Non-pigmented ciliary epithelial cell (primary cell): ENCODE data around the gene PBX3.
"Not testable (repeated sequence)": the region's sequence is repeated elsewhere in the genome, so short reads cannot be mapped to it uniquely, and the experiment has no call there.

Experiments used
- DNase-seq: peaks from one replicate; pipeline ENCODE4 v3.0.0-alpha.2; 2010; ENCODE audit warnings: low read depth

Gene PBX3

DNA sequence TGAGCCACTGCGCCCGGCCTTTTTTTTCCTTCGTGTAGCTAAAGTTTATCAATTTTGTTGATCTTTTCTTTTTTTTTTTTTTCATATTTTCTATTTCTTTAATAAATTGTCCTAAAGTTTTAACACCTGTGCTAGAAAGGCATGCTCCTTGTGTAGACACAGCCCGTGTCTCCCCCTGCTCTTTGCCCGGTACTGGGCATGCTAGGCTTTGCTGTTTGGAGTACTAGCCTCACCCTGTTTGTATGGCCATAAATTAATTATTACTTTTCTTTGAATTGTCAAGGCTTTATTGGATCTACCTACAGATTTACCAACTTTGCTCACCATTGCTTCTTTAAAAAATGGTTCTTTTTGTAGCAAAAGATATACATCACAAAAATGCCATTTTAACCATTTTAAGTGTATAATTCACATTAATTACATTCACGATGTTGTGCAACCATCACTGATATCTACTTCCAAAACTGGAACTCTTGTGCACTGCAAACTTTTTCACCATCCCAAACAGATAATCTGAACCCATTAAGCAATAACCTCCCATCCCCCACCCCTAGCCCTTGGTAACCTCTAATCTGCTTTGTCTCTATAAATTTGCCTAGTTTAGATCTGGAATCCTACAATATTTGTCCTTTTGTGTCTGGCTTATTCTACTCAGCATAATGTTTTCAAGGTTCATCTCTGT is 31.5 kb downstream of the PBX3 start:
- DNase-seq: not testable (repeated sequence)

DNA sequence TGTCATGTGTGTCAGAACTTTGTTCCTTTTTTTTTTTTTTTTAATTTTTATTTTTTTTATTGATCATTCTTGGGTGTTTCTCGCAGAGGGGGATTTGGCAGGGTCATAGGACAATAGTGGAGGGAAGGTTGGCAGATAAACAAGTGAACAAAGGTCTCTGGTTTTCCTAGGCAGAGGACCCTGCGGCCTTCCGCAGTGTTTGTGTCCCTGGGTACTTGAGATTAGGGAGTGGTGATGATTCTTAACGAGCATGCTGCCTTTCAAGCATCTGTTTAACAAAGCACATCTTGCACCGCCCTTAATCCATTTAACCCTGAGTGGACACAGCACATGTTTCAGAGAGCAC is 32.0 kb downstream of the PBX3 start:
- not testable (repeated sequence) for DNase-seq

DNA sequence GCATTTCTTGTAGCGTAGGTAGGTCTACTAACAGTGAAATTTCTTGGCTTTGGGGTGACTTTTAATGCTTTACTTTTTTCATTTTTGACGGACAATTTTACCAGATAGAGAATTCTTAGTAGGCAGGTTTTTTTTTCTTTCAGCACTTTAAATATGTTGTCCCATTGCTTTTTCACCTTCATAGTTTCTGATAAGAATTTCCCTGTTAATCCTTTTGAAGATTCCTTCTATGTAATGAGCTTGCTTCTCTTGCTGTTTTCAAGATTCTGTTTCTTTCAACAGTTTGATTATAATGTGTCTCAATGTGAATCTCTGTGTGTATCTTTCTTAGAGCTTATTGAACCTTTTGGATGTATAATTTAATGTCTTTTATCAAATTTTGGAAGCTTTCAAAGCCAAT is 35.5 kb downstream of the PBX3 start:
- no peak for DNase-seq

DNA sequence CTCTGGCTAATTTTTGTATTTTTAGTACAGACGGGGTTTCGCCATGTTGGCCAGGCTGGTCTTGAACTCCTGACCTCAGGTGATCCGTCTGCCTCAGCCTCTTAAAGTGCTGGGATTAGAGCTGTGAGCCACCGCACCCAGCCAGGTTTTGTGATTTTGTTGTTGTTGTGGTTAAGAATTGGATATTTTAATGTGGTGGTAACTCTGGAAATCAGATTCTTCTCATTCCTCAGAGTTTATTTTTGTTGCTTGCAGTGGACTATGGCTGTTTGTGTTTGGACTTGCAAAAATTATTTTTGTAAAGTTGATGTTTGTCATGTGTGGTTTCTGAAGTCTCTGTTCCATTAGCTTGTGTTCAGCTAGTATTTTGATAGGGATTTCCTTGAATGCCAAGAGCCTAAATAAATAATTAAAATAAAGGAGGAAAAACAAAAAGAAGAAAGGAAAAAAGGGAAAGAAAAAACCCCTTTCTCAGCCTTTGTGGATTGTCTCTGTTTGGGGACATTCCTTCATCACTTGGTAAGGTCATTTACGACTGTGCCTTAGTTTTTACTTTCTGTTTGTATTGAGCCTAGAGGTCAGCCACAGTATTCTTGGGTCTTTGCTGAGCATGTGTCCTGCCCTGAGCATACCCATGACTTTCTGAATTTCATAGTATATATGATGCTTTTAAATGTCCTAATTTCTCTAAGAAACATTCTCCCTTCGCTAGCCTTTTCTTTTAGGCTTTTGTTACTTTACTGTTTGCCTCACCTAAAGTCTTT is 37.3 kb downstream of the PBX3 start:
- DNase-seq: no peak

DNA sequence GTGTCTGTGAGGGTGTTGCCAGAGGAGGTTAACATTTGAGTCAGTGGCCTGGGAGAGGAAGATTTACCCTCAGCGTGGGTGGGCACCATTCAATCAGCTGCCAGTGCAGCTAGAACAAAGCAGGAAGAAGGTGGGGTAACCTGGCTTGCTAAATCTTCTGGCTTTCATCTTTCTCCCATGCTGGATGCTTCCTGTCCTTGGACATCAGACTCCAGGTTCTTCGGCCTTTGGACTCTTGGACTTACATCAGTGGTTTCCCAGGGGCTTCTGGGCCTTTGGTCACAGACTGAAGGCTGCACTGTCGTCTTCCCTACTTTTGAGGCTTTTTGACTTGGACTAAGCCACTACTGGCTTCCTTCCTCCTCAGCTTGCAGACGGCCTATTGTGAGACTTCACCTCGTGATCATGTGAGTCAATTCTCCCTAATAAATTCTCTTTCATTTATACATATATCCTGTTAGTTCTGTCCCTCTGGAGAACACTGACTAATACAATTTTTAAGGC is 38.1 kb downstream of the PBX3 start:
- DNase-seq: no peak

DNA sequence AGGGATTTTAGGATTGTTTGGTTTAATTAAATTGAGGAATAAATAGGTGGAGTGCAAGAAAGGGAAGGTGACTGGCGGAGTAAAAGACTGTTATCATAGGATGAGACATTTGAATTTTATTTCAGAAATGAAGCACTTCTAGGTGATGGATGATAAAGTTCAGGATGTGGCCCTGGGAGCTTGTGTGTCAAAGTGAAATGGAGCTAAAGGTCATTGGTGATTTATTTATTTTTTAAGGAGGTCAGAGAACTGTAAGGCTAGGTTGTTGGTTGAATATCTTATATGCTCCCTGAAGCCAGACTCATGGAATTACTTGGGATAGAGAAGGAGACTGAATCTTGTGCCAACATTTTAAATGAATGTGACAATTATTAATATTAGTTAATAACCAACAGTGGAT is 40.5 kb downstream of the PBX3 start:
- no peak for DNase-seq

DNA sequence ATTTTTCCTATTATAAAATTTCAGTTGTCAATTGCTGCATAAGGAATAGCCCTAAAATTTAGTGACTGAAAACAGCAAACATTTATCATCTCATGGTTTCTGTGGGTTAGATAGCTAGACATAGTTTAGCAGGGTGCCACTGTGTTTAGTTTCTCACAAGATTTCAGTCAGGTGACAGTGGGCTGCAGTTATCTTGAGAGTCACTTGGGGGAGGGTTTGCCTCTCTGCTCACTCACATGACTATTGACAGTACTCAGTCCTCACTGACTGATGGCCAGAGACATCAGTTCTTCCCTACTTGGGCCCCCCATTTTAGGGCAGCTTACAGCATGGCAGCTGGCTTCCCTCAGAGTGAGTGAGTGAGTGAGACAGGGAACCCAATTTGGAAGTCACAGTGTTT is 42.0 kb downstream of the PBX3 start:
- no peak for DNase-seq

DNA sequence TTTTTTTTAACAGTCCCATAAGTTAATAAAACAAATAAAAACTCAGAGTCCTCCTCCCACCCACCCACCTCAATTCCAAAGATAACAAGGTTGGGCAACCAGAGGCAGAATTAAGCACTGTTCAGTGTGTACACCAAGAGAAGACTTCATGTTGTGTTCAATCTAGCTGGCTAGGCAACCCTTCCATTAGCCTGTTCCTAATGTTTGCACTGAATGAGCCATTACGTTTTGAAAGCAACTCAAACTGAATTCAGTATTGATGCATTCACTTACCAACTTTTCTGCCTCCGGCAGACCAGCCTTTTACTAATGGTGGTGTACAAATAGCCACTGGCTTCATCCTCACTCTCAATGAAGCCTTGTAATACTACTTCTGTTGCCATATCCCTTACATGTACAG is 47.5 kb downstream of the PBX3 start:
- no peak for DNase-seq

DNA sequence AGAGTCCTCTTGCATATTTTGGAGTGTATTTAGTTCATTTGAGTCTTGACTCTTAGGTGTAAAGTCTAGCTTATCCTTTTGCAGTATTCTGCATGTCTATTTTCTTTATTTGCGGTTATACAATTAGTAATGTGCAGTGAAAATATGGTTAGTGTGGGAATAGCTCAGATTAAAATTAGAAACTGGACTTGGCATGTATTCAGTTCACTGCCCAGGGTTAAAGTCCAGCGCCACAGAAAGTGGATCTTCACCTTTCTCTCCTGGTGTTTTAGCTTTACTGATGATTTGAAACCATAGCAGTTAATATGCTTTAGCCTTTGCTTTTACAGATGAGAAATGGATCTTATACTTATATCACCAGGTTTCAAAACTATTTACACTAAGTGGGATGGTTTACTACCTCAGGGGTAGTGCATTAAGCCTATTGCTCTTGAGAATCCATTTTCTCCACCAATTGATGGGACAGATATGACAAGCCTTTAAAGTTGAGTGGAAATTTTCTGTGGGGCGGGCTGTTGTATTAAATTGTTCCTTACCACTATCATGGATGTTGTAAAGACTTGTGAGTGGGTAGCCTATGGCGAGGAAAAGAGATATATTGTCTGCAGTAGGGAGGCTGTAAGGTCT is 48.9 kb downstream of the PBX3 start:
- no peak for DNase-seq

DNA sequence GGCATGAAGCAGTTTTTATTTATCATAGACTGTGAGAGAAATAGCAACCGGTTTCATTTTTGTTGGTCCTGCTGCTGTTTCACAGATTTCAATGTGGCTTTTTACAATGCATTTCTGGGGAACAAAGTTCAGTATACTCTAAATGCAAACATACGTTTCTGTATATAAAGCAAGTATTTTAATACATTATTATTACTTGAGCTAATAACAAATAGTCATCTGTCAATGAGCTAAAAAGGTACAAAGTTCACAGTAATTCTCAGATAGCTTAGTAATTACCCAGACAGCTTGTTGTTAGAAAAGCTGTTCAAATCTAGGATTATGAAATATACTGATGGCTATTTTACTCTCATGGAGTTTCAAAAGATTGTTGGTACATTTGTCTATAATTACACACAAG is 50.8 kb downstream of the PBX3 start:
- DNase-seq: no peak

DNA sequence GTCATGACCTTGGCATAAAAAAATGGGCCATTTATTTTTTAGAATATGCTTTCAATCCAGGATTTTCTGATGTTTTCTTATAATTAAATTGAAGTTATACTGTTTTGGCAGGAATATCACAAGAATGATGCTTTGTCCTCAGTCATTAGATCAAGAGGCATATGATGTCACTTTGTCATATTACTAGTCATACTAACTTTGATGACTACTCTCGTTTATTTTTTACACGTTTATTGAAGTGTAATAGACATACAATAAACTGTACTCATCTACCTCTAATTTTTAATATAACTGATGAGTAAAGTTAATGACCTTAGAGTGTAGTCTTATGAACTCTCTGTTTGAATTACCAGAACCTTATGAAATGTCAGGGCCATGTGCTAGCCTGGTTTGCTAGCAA is 56.4 kb downstream of the PBX3 start:
- DNase-seq: no peak

DNA sequence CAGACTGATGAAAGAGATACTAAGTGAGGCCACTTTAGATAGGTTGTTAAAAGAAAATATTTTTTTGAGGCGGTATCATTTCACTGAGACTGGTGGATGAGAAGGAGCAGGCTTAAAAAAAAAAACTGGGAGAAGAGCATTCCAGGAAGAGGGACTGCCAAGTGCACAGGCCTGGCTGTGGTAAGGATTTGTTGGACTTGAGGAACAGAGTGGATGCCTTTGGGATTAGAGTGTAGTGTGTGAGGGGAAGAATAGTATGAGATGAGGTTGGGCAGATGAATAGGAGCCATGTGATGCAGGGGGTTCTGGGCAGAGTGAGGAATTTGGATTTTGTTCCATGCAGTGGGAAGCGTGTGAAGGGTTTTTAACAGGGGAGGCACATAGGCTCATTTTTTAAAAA is 57.9 kb downstream of the PBX3 start:
- no peak for DNase-seq

DNA sequence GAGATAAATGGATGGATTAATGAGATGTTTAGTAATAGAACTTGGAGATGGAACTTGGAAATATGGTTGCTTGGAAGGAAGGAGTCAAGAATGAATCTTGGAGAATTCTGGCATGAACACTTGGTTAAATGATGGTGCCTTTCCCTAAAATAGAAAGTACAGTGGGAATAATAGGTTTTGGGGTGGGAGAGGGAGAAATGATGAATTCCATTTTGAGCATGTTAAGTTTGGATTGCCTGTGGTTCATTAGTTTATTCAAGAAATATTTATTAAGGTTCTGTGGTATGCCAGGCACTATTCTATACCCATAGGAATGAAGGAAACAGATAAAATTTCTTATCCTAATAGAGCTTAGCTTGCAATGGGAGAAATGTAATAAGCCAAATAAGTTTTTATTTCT is 58.4 kb downstream of the PBX3 start:
- no peak for DNase-seq

DNA sequence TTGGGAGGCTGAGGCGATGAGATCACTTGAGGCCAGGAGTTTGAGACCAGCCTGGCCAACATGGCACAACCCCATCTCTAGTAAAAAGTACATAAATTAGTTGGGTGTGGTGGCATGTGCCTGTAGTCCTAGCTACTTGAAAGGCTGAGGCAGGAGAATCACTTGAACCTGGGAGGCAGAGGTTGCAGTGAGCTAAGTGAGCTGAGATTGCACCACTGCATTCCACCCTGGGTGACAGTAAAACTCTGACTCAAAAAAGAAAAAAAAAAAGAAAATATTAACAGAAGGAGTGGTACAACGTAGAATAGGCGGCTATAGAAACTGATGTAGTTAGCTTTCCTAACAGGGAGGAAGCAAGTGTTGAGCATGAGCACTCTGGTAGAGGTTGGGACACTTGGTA is 59.9 kb downstream of the PBX3 start:
- DNase-seq: no peak

DNA sequence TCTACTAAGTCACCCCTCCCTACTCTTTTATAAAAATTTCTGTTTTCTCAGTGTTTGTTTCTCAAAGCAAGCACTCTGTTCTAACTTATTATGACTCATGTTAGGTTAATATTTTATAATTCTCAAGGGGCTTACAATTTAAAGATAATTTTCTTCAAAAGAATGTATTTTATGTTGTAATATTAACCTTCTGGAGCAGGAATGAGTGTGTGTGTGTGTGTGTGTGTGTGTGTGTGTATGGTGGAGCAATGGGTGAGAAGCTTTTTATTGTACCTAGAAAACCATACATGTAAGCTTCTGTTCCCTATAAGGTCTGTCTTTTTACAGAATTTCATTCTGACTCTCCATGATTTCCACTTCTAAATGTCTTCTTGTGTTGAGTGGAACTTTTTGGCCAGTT is 63.0 kb downstream of the PBX3 start:
- no peak for DNase-seq

DNA sequence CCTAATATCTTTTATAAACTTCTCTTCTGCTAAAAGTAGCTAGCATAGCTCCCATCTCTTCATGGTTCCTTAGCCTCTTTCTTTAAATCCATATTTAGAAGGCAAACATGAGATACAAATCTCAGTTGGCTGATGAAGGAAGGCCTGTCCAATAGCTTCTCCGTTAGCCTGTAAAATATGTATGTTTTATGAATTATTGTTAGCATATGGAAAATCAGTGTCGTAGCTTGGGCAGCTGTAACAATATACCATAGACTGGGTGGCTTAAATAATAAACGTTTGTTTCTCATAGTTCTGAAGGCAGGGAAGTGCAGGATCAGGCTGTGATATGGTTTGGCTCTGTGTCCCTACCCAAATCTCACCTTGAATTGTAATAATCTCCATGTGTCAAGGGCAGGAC is 63.8 kb downstream of the PBX3 start:
- no peak for DNase-seq

DNA sequence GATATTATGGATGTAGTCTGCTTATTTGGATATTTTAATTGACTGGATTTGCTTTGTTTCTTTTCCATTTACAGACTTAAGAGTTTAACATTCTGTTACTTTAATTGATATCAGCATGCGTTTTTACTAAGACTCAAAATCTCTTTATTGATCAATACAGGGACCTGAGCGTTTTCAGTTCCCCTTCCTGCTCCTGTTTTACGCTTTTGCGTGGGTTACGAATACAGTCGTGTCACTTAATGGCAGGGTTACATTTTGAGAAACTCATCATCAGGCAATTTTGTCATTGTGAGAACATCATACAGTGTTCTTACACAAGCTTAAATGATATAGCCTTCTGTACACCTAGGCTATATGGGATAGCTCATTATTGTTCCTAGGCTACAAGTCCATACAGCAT is 65.2 kb downstream of the PBX3 start:
- DNase-seq: no peak

DNA sequence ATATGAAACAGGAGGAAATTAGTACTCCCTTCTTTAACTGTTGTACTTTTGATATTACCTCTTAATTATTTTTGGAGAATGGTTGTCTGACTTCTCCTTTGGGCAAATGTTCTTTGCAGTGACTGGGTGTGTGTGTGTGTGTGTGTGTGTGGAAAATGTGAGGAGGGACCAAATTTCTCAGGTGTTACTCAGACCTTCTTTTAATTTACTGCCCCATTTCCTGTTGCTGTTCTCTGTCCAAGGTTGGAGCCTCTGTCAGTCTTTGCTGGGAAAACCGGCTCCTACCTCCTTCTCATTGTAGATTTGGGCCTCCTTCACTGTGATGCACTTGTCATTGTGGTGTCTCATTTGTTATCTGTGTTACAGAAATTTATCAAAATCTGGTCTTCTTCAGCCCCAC is 68.4 kb downstream of the PBX3 start:
- DNase-seq: no peak

DNA sequence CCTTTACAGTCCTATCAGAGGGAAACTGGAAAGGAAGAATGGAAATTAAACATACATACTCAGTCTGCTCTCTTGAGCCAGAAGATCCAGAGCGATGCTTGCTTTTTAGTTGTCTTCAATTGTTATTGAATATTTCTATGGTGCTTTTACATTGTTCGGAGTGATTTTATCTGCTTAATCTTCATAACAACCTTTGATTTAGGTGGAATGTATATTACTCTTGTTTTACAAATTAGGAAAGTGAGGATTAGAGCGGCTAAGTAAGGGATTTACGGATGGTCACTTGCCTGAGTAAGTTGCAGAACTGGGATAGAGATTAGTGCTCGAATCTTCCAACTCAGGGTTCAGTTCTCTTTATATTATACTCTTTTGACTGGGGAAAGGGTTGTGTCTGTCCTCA is 69.1 kb downstream of the PBX3 start:
- no peak for DNase-seq

DNA sequence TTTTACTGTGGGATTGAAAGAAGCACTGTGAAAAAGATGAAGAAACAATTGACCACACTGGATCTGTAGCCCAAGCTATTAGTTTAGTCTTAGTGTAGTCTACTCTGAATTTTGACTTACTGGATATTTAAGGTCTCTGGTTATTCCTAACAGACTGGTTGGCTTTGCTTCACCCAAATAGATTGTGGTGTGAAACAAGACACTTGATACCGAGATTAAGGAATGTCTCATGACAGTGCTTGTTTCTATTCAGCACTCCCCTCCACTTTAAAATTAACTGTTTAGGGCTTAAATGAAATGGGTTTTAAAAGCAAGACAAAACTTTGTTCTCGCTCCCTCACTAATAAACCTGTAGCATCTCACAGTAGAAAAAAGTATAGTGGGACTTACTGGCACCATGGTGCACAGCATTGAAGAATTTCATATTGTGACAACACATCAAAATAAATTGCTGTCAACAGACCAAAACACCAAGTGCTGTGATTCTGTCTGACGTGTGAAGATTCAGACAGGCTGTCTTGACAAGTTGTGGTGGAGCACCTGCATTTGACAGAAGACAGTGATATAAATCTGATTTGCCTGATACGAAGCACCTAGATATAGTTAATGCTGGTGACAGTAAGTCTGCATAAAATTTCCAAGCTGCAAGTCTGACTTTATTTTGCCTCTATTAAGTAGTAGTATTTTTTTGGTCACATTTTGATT is 73.1 kb downstream of the PBX3 start:
- no peak for DNase-seq

DNA sequence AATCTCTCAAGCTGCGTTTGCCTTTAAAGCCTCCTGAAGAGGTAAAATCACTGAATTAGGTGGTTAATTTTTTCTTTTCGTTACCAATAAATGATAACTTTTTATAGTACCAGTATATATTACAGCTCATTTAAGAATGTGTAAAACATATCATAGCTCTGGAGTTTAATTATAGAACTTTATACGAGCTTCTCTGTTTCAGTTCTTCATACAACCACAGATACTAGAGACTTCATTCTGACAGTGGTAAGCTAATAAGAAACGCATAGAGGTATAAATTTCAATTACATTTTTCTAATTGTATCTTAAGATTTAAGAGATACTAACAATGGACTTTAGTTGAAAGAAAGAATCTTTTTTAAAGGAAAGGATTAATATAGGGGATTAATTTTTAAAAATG is 73.9 kb downstream of the PBX3 start:
- DNase-seq: no peak

DNA sequence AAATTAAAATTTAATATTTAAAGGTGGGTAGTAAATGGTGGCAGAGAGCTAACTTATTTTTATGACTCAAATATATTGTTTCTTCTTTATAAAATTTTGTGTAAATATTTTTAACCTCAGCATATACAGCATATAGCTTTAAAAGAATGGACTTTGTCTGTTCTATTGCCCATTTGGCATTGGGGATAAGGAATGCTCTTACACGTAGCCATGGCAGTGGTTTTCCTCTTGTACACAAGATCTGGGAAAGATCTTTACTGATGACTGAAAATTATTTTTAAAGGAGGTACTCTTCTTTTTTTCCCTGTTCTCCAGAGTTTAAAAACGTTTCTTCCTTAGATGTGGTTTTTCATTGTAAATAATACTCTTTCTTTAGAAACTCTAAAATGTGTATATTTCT is 75.0 kb downstream of the PBX3 start:
- no peak for DNase-seq

DNA sequence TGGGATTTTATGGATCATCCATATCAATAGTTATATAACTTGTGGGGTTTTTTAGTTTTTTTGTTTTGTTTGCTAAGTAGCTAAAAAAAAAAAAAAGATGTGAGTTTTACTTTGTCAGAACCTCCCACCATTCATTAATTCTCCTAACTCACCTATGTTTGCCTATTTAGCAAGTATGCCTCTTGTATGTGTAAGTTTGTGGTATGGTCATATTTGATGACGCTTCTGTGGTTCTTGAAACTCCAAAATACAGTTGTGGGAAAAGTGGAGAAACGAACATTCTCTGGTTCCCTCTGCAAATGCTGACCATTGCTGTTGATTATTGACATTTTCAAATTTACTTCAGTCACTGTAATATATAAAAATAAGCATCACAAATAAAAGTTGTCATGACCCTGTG is 75.7 kb downstream of the PBX3 start:
- DNase-seq: no peak
